CD4-positive, alpha-beta T cell (primary cell): ENCODE measurements around the gene LETM1. TPM values are rescaled to one million over a fixed set of nuclear protein-coding genes. Genes with fewer than 3 reads are reported as not detected.

Experiments used
- ATAC-seq: fragments of 200-7000 bp; cut with Tn5 transposase; one replicate; pipeline ENCODE4 v1.10.0; 2022; ENCODE audit warnings: mild to moderate bottlenecking; ENCODE audit not compliant: poor library complexity
- CTCF ChIA-PET: fragments of 350-600 bp; sonication (Branson Sonifier 250); formaldehyde crosslinking; loops from one replicate; lab custom pipeline; 2021; ENCODE audit warnings: antibody characterized with exemption, inconsistent platforms; lab: Charles Lee
- POLR2A ChIA-PET: fragments of 350-600 bp; sonication (Branson Sonifier 250); formaldehyde crosslinking; loops from one replicate; lab custom pipeline; 2021; ENCODE audit warnings: antibody characterized with exemption, inconsistent platforms; lab: Charles Lee
- DNase-seq, 14 experiments: peaks; one replicate each; pipeline ENCODE4 v3.0.0-alpha.2; 2013 to 2020; ENCODE audit warnings: mixed read lengths in 2 of 14
- H3K27ac ChIP-seq, 2 donors: one replicate each; pipeline versions ENCODE4 v1.5.1 to v1.7.0; 2013; ENCODE audit warnings: low read length in 2 of 2, low read depth in 1 of 2, mild to moderate bottlenecking in 1 of 2
- H3K27me3 ChIP-seq, 2 experiments: 1 replicate in 1 of 2; 2 replicates in 1 of 2; pipeline versions ENCODE4 v1.6.1 to v1.7.0; 2013; ENCODE audit warnings: low read length in 2 of 2, control low read depth in 1 of 2, mild to moderate bottlenecking in 1 of 2, moderate library complexity in 1 of 2; ENCODE audit not compliant: insufficient read depth in 2 of 2, control insufficient read depth in 1 of 2
- H3K36me3 ChIP-seq: one replicate; pipeline ENCODE4 v1.6.1; 2013; ENCODE audit warnings: low read length, control low read depth; ENCODE audit not compliant: insufficient read depth
- H3K4me1 ChIP-seq: one replicate; pipeline ENCODE4 v1.6.1; 2013; ENCODE audit warnings: low read length, control low read depth; ENCODE audit not compliant: insufficient read depth
- H3K4me3 ChIP-seq: one replicate; pipeline ENCODE4 v1.5.1; 2013; ENCODE audit warnings: mild to moderate bottlenecking, low read length, moderate library complexity
- H3K9me3 ChIP-seq, 2 experiments: 1 replicate in 1 of 2; 2 replicates in 1 of 2; pipeline versions ENCODE4 v1.6.1 to v1.7.0; 2013; ENCODE audit warnings: low read length in 2 of 2, mild to moderate bottlenecking in 2 of 2, control low read depth in 1 of 2, moderate library complexity in 1 of 2; ENCODE audit not compliant: control insufficient read depth in 1 of 2, insufficient read depth in 1 of 2
- H3K27ac Mint-ChIP-seq: one replicate; pipeline ENCODE4 v1.8.0; 2020; ENCODE audit warnings: mixed read lengths
- H3K27me3 Mint-ChIP-seq: one replicate; pipeline ENCODE4 v1.8.0; 2021; ENCODE audit warnings: mixed read lengths
- H3K36me3 Mint-ChIP-seq: one replicate; pipeline ENCODE4 v1.8.0; 2021; ENCODE audit warnings: low read depth, mixed read lengths
- H3K4me1 Mint-ChIP-seq: one replicate; pipeline ENCODE4 v1.8.0; 2021; ENCODE audit warnings: low read depth, mixed read lengths
- H3K4me3 Mint-ChIP-seq: one replicate; pipeline ENCODE4 v1.8.0; 2020; ENCODE audit warnings: mild to moderate bottlenecking, mixed read lengths
- H3K9me3 Mint-ChIP-seq: one replicate; pipeline ENCODE4 v1.8.0; 2020; ENCODE audit warnings: mixed read lengths
- CTCF ChIP-seq: fragments of 200-600 bp; IDR thresholded peaks from one replicate; pipeline ENCODE4 v1.8.0; 2022; ENCODE audit warnings: antibody characterized with exemption, mild to moderate bottlenecking
- intact Hi-C, 2 experiments: fragments of 100-400 bp; cut with DNase I in 1 of 2; cut with micrococcal nuclease in 1 of 2; formaldehyde crosslinking; loops; one replicate each; pipeline versions ENCODE4 v1.15.1 to v1.9.0; 2023 to 2025; cut with DNase I, micrococcal nuclease
- total RNA-seq, 174 experiments: library from RNA in 2 of 174; stranded (reverse) in 2 of 174; gene quantifications; one replicate each; pipeline ENCODE4 v1.2.3 and lab custom pipeline; 2021 to 2026

Gene LETM1
- total RNA-seq, 2 experiments from 2014 or later: 21.2 to 25.2 TPM

GRCh38 chr4:1870578-1871443 is 14.9 kb upstream of the LETM1 start, which contains the start of gene NSD2:
Gene NSD2 (plus strand): TSS chr4:1871393. CDS start chr4:1900655, 29,262 bp downstream.
- H3K27me3 ChIP-seq: no peaks in the 10 kb centered on the region
- H3K27ac Mint-ChIP-seq: peak within 1 kb of the TSS; percentile 89

GRCh38 chr4:1870328-1870577 is 14.3 kb upstream of the LETM1 start:
- Mint-ChIP-seq H3K9me3 (no peaks in the 10 kb centered on the region), H3K27ac (peak overlapping the region; percentile 86), H3K4me3 (peak overlapping the region; percentile 92), H3K36me3 (peaks cover 9% of the 10 kb centered on the region), H3K27me3 (peaks cover 5% of the 10 kb centered on the region), H3K4me1 (peaks cover 34% of the 10 kb centered on the region)
- peak; percentile 75 for ATAC-seq
- intact Hi-C loops: loop anchor here (1.0 to 5.0 kb wide), 6 partner anchors 13 to 621 kb away; partner anchors contain the start of genes LETM1 (in 2 of the 2), CTBP1 (in 1 of the 2), NELFA (in 1 of the 2) and SLBP (in 1 of the 2)
- Histone ChIP-seq H3K4me3 (peak overlapping the region; percentile 62), H3K4me1 (peaks cover 29% of the 10 kb centered on the region), H3K27me3 (no peaks in the 10 kb centered on the region), H3K27ac (peak overlapping the region; percentile 79 to 94), H3K36me3 (no peaks in the 10 kb centered on the region), H3K9me3 (no peaks in the 10 kb centered on the region)
- DNase-seq: peak; percentile 77 to 95 (median 85)
- no peak for TF ChIP-seq CTCF
- ChIA-PET CTCF (interaction anchor here (1.2 to 1.6 kb wide), 2 partner anchors 14 to 29 kb away, joined by 4 to 5 read pairs; partner anchors contain the start of gene LETM1), POLR2A (interaction anchor here (0.9 to 1.7 kb wide), 13 partner anchors 10 to 1088 kb away, joined by 3 to 62 read pairs (median 4); partner anchors contain the start of genes LETM1, MXD4, SLBP and UVSSA)

More at GRCh38 chr4:1870578-1871443, 14.9 kb upstream of the LETM1 start, which contains the start of gene NSD2:
- intact Hi-C loops: loop anchor here (1.0 to 5.0 kb wide), 6 partner anchors 14 to 622 kb away; partner anchors contain the start of genes LETM1 (in 2 of the 2), CTBP1 (in 1 of the 2), NELFA (in 1 of the 2) and SLBP (in 1 of the 2)
- Histone ChIP-seq H3K36me3 (no peaks in the 10 kb centered on the region), H3K27ac (peak within 1 kb of the TSS; percentile 79 to 94), H3K9me3 (no peaks in the 10 kb centered on the region), H3K4me3 (peak within 1 kb of the TSS; percentile 63), H3K4me1 (peaks cover 29% of the 10 kb centered on the region)
- Mint-ChIP-seq H3K36me3 (peaks cover 9% of the 10 kb centered on the region), H3K4me1 (peaks cover 34% of the 10 kb centered on the region), H3K4me3 (peak within 1 kb of the TSS; percentile 92), H3K9me3 (no peaks in the 10 kb centered on the region), H3K27me3 (peaks cover 5% of the 10 kb centered on the region)
- TF ChIP-seq CTCF: no peak
- ChIA-PET POLR2A (interaction anchor here (0.6 to 1.7 kb wide), 16 partner anchors 10 to 1089 kb away, joined by 3 to 62 read pairs (median 4); partner anchors contain the start of genes LETM1, MXD4, SLBP and UVSSA), CTCF (interaction anchor here (1.2 to 1.6 kb wide), 2 partner anchors 14 to 28 kb away, joined by 4 to 5 read pairs; partner anchors contain the start of gene LETM1)
- peak; percentile 63 for ATAC-seq
- DNase-seq: peak; percentile 80 to 97 (median 88)
